NCI-H2029 treated with DMSO at 0.1 percent for 48 hours (cell line): ENCODE data around the gene SLC25A11.
"Not testable (repeated sequence)": the region's sequence is repeated elsewhere in the genome, so short reads cannot be mapped to it uniquely, and the experiment has no call there.

ENCODE experiments used
- DNase-seq: peaks from one replicate; lab custom pipeline; 2025; lab: John Stamatoyannopoulos, UW

The SLC25A11 gene

DNA sequence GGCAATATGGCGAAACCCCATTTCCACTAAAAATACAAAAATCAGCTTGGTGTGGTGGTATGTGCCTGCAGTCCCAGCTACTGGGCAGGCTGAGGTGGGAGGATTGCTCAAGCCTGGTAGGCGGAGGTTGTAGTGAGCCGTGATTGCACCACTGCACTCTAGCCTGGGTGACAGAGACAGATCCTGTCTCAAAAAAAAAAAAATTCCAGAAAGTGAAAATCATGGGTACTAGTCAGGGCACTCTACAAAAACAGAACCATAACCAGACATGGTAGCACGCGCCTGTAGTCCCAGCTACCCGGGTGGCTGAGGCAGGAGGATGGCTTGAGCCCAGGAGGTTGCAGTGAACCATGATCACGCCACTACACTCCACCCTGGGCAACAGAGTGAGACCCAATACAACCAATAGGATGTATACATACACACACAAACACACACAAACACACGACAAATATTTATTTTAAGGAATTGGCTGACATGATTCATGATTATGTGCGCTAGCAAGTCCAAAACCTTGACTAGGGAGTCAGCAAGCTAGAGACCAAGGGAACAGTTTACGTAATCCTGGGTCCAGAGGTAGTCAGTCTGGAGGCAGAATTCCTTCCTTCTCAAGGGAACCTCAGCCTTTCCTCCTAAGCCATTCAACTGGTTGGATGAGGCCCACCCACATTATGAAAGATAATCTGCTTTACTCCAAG is 19.3 kb downstream of the SLC25A11 start:
- DNase-seq: no peak

DNA sequence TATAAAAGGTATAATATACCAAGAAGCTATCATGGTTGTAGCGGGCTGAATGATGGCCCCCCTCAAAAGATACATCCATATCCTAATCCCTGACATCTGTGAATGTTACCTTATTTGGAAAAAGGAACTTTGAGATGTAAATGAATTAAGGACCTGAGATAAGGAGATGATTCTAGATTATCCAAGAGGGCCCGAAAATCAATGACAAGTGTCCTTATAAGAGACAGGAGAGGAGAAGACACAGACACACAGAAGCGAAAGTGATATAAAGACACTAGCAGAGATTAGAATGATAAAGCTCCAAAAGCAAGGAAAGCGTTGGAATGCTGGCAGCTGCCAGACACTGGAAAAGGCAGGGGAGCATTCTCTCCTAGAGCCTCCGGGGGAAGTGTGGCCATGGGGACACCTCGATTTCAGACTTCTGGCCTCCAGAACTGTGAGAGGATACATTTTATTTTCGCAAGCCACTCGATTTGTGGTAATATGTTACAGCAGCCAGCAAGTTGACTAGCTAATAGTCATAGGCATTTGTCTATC is 20.3 kb downstream of the SLC25A11 start:
- DNase-seq: no peak

DNA sequence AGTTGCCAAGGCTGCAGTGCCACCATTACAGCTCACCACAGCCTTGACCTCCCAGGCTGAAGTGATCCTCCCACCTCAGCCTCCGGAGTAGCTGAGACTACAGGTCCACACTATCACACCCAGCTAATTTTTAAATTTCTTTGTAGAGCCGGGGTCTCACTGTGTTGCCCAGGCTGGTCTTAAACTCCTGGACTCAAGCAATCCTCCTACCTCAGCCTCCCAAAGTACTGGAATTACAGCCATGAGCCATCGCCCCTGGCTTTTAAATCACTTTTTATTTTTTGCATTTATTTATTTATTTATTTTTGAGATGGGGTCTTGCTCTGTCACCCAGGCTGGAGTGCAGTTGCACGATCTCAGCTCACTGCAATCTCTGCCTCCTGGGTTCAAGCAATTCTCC is 25.3 kb downstream of the SLC25A11 start:
- DNase-seq: not testable (repeated sequence)

DNA sequence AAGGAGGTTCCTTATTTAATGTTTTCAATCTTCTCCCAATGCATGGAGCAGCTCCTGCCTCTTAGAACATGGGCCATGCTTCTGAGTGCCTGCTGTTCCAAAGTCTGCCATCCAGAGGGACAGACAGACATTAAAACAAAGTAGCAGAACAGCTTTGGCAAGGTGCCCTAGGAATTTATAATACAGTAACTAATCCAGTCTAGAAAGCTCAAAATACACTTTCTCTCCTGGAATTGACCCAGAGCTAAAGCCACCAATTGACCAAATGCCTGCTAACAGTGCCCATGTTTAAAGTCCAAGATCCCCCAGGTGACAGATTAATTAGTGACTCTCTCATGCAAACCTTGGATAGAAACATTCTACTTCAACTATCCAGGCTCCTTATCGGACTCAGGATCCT is 25.9 kb downstream of the SLC25A11 start:
- DNase-seq: no peak

DNA sequence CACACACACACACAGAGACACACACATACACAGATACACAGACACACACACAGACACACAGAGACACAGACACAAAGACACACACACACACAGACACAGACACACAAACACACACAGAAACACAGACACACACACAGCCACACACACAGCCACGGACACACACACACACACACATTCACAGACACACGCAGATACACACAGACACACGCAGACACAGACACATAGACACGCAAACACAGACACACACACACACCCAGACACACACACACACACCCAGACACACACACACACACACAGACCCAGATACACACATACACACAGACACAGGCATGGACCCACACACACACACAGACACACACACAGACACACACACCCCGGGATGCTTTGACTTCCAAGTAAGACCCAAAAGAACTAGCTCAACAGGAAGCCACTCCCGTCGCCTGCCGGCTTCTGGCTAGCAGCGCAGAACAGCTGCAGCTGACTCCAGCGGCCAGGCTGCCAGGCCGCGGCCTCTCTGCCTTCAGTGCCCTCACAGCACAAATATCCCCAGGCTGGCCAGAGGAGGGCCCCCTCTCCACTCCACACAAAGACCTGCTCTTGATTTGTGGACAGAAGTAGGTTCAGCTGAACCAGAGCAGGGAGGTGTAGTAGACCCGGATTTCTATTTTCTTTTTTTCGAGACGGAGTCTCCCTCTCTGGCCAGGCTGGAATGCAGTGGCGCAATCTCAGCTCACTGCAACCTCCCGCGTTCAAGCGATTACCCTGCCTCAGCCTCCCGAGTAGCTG is 30.9 kb downstream of the SLC25A11 start:
- peak; percentile 35 for DNase-seq

DNA sequence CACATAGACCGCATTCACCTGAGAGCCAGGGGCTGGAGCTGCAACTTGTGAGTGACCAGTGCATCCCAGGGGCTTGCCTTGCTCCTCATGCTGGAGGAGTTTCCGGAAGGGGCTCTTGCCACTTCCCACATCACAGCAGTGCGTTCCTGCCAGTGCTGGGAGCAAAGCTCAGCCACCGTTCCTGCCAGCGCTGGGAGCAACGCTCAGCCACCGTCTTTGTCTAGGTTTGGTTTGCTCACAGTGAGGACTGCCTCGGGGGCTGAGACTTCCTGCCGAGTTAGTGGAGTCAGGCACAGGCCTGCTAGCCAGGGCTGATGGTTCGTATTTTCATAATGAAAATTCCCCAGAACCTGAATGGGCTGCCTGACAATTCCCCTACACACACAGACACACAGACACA is 31.5 kb downstream of the SLC25A11 start:
- DNase-seq: no peak

DNA sequence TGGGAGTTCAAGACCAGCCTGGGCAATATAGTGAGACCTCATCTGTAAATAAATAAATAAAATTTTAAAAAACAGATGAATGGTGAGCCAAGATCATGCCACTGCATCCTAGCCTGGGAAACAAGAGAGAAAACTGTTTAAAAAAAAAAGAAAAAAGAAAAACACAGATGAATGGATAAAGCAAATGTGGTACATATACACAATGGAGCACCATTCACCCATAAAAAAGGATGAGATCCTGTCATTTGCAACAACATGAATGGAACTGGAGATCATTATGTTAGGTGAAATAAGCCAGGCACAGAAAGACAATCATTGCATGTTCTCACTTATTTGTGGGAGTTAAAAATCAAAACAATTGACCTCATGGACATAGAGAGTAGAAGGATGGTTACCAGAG is 33.2 kb downstream of the SLC25A11 start:
- not testable (repeated sequence) for DNase-seq

DNA sequence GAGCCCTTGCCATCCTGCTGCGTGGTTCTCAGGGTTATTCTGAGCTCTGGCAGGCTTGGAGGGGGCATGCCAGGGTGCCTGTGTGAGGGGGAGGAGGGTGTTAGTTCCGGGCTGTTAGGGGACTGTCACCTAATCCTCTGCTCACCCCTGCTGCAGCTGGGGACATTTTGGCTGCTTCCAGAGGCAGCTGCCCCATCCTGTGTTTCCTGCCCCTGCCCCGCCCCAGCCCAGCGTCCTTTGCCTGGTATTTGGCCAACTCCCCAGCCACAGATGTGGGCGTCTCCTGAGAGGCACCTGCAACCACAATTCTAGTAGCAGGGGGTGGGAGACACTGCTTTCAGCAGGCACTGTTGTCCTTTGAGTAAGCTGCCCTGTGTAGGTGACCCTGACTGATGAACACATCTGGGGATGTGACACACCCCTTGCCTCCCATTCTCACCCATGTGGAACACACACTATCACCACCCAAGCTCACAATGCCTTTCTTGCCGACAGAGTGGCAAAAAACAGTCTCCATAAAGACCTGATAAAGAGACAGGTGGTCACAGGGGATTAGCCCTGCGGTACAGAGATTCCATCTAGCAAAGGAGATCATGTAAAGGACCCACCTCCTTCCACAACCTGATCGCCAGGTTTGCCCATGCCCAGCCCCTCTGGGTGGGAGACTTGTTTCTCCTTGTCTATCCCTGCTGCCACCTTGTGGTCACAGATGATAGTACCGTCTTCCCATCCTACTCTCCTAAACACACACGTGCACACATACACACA is 36.6 kb downstream of the SLC25A11 start, which contains the start of gene CHRNE:
TSS of gene CHRNE (minus strand) at position 48 of the 768 bp plus-strand sequence. CDS start at position 13, 35 bp downstream.
- peak; percentile 43 for DNase-seq

DNA sequence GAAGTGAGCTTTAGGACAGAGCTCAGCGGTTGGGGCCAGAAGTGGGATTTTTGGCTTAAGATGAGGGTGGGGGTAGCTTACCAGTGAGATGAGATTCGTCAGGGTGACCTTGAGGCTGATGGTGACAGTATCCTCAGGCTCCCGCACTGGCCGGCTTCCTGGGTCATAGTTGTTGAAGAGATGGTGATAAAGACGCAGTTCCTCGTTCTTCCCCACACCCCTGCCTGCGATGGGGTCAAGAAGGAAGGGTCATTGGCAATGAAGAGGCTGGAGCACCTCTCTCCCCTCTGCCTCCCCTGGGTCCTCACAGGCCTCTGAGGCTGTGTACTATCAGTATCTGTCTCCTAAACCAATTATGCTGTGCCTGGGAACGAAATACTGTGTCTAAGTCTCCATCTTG is 37.3 kb downstream of the SLC25A11 start:
- DNase-seq: no peak

DNA sequence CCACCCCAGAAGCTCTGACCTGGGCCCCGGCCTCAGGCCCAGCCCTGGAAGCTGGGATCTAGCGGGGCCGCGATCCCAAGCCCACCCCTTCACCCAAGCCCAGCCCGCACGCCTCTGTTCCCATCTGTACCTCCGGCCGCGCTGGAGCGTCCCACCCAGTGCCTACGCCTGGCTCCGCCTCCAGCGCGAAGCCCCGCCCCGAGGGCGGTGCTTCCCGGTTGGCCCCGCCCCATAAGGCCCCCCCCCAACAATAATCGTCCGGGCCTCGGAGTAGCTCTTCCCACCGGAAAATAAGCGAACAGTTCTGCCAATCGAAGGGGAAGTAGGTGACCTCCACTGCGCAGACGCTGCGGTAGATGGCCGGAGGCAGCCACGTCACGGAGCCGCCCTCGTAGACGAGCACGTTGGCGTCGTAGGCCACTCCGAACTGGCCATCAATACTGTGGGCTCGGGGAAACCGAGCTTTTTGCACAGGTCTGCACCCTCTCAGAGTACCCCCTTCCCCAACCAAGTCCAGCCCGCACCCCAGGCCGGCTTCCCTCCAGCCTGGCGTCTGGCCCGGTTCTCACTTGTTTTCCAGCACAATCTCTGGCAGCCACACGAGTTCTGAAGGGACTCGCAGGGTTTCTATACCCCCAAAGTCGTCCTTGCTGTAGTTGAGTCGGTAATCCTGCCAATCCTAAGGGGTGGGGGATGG is 38.0 kb downstream of the SLC25A11 start:
- DNase-seq: no peak

DNA sequence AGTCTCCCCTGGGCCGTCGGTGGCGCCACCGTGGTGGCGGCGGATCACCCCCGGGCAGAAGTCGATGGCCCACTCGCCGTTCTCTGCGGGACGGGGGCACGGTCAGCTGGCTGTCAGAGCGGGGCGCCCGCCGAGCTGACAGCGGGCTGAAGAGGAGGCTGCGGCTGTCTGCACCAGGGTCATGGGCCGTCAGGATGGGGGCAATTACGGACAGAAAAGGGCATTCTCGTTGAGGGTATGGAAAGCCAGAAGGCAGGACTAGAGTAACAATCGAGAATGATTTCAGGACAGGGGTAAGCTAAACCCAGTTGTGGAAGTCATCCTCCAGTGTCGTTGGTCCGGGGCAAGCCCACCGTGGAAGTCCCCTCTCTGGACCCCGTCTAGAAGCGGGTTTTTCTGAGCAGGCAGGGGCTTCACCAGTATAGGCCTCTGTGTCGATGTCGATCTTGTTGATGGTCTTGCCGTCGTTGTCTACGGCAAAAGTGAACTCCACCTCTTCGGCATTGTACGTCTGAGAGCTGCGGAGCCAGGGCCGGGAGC is 38.7 kb downstream of the SLC25A11 start:
- no peak for DNase-seq

DNA sequence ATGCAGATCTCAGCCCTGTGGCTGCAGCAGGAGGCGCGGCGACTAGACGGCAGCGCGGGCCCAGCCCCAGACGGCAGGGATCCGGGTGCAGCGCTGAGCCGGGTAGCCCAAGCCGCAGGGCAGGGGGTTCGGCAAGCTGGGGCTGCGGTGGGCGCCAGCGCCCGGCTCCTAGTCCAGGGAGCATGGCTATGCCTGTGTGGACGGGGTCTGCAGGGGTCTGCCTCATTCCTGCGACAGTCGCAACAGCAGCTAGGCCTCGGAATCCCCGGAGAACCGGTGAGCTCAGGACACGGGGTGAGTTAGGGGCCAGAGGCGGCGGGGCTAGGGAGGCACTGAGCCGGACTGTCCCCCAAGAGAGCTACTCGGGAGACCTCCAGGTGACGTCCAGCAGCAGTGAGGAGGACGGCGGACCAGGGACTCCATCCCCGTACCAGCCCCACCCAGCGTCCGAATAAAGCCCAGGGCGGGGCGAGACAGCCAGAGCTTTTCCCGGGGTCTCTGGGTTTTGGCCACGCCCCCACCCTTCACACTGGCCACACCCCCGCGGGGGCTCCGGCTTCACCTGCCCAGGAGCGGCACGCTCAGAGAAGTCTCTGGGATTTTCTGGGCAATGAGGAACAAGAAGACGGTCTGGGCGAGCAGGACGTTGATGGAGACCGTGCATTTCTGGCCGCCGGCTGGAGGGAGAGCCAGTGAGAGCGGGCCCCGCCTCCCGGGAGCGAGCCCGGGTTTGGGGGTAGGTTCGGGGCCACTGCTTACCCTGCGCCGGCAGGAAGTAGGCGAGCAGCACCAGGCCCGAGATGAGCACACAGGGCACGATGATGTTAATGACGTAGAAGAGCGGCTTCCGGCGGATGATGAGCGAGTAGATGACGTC is 39.4 kb downstream of the SLC25A11 start:
- DNase-seq: no peak

DNA sequence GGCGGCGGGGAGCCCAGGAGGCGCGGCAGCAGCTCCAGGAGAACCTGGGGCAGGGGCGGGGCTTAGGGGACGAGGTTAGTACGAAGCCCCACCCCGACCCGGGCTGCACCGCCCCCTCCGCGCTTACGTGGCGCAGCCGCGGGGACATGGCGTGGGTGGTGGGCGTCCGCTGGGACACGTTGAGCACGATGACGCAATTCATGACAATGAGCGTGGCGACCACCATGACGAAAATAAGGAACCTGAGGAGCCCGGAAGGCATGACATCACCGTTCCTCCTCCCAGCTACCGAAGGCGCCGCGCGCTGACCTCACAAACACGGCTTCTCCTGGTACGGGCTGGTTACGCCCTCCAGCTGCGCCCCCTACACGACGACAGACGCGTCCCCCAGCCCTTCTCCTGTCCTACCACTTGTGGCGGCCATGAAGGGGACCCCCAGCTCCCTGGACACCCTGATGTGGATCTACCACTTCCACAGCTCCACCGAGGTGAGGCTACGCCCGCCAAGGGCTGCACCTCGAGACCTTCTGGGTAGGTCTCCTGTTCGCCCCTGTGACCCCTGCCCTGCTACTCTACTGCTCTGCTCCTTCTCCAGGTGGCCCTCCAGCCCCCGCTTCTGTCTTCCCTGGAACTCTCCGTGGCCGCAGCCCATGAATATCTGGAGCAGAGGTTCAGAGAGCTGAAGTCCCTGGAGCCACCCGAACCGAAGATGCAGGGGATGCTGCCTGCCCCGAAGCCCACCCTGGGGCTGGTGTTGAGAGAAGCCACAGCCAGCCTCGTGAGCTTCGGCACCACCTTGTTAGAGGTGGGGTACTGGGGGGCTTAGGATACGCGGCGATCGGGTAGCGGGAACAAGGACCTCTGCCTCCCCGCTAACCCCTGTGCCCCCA is 40.3 kb downstream of the SLC25A11 start, which contains the start of gene C17orf107:
TSS of gene C17orf107 (plus strand) at position 196 of the 890 bp plus-strand sequence. CDS start at position 423, 227 bp downstream.
- DNase-seq: no peak

DNA sequence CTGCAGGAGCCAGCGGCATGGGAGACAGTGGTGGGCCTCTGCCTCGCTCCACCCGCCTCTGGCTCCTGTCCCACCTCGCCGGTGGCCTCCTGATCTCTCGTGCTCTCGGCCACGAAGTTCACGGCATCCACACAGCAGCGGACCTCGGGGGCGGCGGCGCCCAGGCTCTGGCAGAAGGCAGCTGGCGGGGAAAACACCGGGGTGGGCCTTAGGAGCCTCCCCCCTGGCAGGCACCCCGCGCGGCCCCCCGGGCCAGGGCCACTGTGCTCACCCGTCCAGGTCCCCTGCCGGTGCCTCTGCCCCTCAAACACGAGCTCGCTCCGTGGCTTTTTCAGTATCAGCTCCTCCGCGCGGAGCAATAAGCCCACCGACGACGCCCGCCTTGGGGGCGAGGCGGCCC is 40.9 kb downstream of the SLC25A11 start:
- DNase-seq: no peak

DNA sequence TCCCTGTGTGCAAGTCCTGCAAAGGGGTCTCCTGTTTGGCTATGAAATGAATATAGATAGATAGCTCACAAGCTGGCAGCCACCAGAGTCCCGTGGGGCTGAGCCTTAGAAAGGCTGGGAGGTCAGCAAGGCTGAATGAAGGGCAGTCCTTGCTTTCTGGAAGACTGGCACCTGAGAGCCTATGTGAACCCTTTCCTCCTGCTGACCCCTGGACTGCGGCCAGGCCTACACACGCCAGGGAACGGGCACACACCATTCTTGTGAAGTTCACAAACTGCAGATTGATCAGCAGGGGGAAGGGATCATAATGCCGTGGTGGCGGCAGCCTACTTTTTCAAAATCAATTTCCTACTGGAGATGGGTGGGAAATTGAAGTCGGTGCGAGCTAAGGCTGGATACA is 41.5 kb downstream of the SLC25A11 start:
- no peak for DNase-seq

DNA sequence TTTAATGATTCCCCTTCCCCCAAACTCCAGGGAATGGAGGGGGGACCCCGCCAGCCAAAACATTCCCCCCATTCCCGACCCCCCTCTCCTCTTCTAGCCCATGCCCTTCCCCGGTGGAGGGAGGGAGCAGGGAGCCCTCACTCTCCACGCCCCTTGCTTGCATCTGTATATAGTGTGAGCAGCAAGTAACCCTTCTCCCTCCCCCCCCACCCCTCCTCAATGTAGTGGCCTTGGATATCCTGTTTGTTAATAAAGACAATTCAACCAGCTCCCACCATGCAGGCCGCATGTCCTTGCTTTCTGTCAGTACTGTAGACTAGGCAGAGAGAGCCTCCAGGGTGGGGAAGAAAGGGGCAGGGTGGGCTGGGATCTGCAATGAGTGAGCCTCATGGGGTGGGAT is 42.1 kb downstream of the SLC25A11 start:
- no peak for DNase-seq

DNA sequence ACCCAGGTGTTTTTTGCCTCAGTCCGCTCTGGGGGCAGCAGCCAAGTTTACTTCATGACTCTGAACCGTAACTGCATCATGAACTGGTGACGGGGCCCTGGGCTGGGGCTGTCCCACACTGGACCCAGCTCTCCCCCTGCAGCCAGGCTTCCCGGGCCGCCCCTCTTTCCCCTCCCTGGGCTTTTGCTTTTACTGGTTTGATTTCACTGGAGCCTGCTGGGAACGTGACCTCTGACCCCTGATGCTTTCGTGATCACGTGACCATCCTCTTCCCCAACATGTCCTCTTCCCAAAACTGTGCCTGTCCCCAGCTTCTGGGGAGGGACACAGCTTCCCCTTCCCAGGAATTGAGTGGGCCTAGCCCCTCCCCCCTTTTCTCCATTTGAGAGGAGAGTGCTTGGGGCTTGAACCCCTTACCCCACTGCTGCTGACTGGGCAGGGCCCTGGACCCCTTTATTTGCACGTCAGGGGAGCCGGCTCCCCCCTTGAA is 42.6 kb downstream of the SLC25A11 start:
- no peak for DNase-seq

DNA sequence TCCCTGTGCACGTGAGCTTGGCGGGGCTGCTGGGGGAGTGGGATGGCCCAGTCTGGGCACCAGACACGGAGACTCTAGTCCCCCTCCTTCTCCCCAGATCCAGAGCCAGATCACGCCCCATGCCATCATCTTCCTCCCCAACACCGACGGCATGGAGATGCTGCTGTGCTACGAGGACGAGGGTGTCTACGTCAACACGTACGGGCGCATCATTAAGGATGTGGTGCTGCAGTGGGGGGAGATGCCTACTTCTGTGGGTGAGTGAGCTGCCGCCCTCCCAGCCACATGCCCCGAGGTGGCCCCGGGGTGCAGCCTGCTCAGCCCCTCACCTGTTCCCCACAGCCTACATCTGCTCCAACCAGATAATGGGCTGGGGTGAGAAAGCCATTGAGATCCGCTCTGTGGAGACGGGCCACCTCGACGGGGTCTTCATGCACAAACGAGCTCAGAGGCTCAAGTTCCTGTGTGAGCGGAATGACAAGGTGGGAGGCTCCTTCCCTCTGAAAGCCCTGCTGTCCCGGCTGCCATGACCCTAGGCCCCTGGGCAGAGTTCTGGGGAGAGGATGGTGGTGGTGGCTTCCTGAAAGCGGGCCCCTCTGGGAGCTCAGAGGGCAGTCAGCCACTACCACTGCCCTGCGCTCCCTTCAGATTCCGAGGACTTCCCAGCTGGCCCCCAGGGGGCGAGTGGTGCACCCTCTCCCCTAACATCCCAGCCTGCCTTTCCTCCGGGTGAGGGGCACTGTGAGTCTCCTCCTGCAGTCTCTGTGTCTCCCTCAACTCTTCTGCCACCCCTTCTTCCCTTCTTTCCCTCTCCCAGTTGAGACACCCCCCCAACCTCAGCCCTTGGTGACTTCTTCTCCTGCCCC is 43.3 kb downstream of the SLC25A11 start:
- no peak for DNase-seq
